Liver (tissue), 9 donors: ENCODE data around the gene ZFP1. TPM values are rescaled to one million over a fixed set of nuclear protein-coding genes. Genes with fewer than 3 reads are reported as not detected.

Source experiments
- DNase-seq: peaks from one replicate; pipeline ENCODE4 v3.0.0-alpha.2; 2017; ENCODE audit warnings: low spot score
- H3K27ac ChIP-seq, 2 donors: one replicate each; pipeline ENCODE4 v1.7.0; 2013; ENCODE audit warnings: inconsistent platforms in 2 of 2, low read length in 2 of 2, control low read depth in 1 of 2, low read depth in 1 of 2, mild to moderate bottlenecking in 1 of 2
- H3K27me3 ChIP-seq, 4 donors: one replicate each; pipeline versions ENCODE4 v1.6.1 to v1.7.0; 2013; ENCODE audit warnings: low read length in 3 of 4, inconsistent platforms in 1 of 4, mild to moderate bottlenecking in 1 of 4, moderate library complexity in 1 of 4; ENCODE audit not compliant: control insufficient read depth in 4 of 4, insufficient read depth in 4 of 4
- H3K36me3 ChIP-seq, 4 donors: one replicate each; pipeline versions ENCODE4 v1.6.1 to v1.7.0; 2013; ENCODE audit warnings: low read length in 3 of 4, mild to moderate bottlenecking in 3 of 4, low read depth in 1 of 4, moderate library complexity in 1 of 4; ENCODE audit not compliant: control insufficient read depth in 4 of 4, insufficient read depth in 3 of 4
- H3K4me1 ChIP-seq, 4 donors: one replicate each; pipeline versions ENCODE4 v1.6.1 to v1.7.0; 2013; ENCODE audit warnings: low read length in 3 of 4, mild to moderate bottlenecking in 3 of 4, moderate library complexity in 1 of 4; ENCODE audit not compliant: control insufficient read depth in 4 of 4, insufficient read depth in 4 of 4
- H3K4me3 ChIP-seq, 3 donors: one replicate each; pipeline versions ENCODE4 v1.6.1 to v1.7.0; 2013; ENCODE audit warnings: low read length in 3 of 3, control low read depth in 1 of 3, low read depth in 1 of 3, mild to moderate bottlenecking in 1 of 3
- H3K9ac ChIP-seq, 2 donors: one replicate each; pipeline ENCODE4 v1.7.0; 2013; ENCODE audit warnings: low read length in 2 of 2, mild to moderate bottlenecking in 2 of 2, moderate library complexity in 2 of 2, control low read depth in 1 of 2, low read depth in 1 of 2
- H3K9me3 ChIP-seq, 4 donors: one replicate each; pipeline versions ENCODE4 v1.6.1 to v1.7.0; 2013; ENCODE audit warnings: low read length in 3 of 4; ENCODE audit not compliant: control insufficient read depth in 4 of 4
- ATF3 ChIP-seq: IDR thresholded peaks from 2 replicates; pipeline ENCODE4 v1.6.1; 2016; ENCODE audit warnings: antibody characterized with exemption
- CTCF ChIP-seq: fragments of 150-350 bp; IDR thresholded peaks from 2 replicates; pipeline ENCODE4 v1.5.1; 2017; ENCODE audit warnings: improper control_type of control experiment, low read depth, low read length; ENCODE audit not compliant: missing input control
- EGR1 ChIP-seq, 2 donors: IDR thresholded peaks; 2 replicates each; pipeline ENCODE4 v1.6.1; 2016 to 2018; ENCODE audit warnings: antibody characterized with exemption in 2 of 2, low read depth in 2 of 2
- FOXA1 ChIP-seq: IDR thresholded peaks from 2 replicates; pipeline ENCODE4 v1.6.1; 2016; ENCODE audit warnings: antibody characterized with exemption
- FOXA2 ChIP-seq: IDR thresholded peaks from 2 replicates; pipeline ENCODE4 v1.6.1; 2016; ENCODE audit warnings: antibody characterized with exemption
- GABPA ChIP-seq, 2 donors: IDR thresholded peaks in 1 of 2; conservative IDR thresholded peaks in 1 of 2; 2 replicates each; pipeline ENCODE4 v1.6.1; 2016; ENCODE audit warnings: antibody characterized with exemption in 2 of 2, mild to moderate bottlenecking in 1 of 2, moderate library complexity in 1 of 2
- HNF4A ChIP-seq, 2 donors: conservative IDR thresholded peaks; 2 replicates each; pipeline ENCODE4 v1.6.1; 2016; ENCODE audit warnings: antibody characterized with exemption in 2 of 2, mild to moderate bottlenecking in 2 of 2
- HNF4G ChIP-seq: IDR thresholded peaks from 2 replicates; pipeline ENCODE4 v1.6.1; 2016; ENCODE audit warnings: antibody characterized with exemption
- JUND ChIP-seq, 2 donors: IDR thresholded peaks; 2 replicates each; pipeline ENCODE4 v1.6.1; 2016; ENCODE audit warnings: antibody characterized with exemption in 2 of 2
- RAD21 ChIP-seq, 2 donors: IDR thresholded peaks; 2 replicates each; pipeline ENCODE4 v1.6.1; 2016; ENCODE audit warnings: antibody characterized with exemption in 2 of 2, mild to moderate bottlenecking in 2 of 2
- REST ChIP-seq: IDR thresholded peaks from 2 replicates; pipeline ENCODE4 v1.6.1; 2016; ENCODE audit warnings: antibody characterized with exemption, mild to moderate bottlenecking
- RXRA ChIP-seq, 2 donors: IDR thresholded peaks; 2 replicates each; pipeline ENCODE4 v1.6.1; 2017 to 2018; ENCODE audit warnings: antibody characterized with exemption in 2 of 2, mild to moderate bottlenecking in 1 of 2
- SP1 ChIP-seq: IDR thresholded peaks from 2 replicates; pipeline ENCODE4 v1.6.1; 2018; ENCODE audit warnings: antibody characterized with exemption, mild to moderate bottlenecking
- TAF1 ChIP-seq: conservative IDR thresholded peaks from 2 replicates; pipeline ENCODE4 v1.6.1; 2016; ENCODE audit warnings: antibody characterized with exemption, mild to moderate bottlenecking
- YY1 ChIP-seq: IDR thresholded peaks from 2 replicates; pipeline ENCODE4 v1.6.1; 2016; ENCODE audit warnings: antibody characterized with exemption, mild to moderate bottlenecking
- ZBTB33 ChIP-seq: IDR thresholded peaks from 2 replicates; pipeline ENCODE4 v1.6.1; 2016; ENCODE audit warnings: antibody characterized with exemption
- WGBS: extraction: QIAGEN DNeasy Blood & Tissue Kit; methylation state at CpG from one replicate; pipeline ENCODE4 v1.1.7; 2013; 5-methylcytosine and 5-hydroxymethylcytosine counted together
- polyA plus RNA-seq, 2 donors: library from polyadenylated mRNA; stranded (reverse) in 1 of 2; unstranded in 1 of 2; fragments of 200-250 nt in 1 of 2; fragments of >200 nt in 1 of 2; fragmentation: Nextera tagmentation in 1 of 2; extraction: Ambion mirVana in 1 of 2; gene quantifications; one replicate each; pipeline versions ENCODE4 v1.2.1 to v1.2.3, GENCODE V29; 2013 to 2015
- total RNA-seq, 2 donors: library from RNA; depleted of rRNA; stranded (reverse); fragments of >200 nt; gene quantifications; one replicate each; pipeline ENCODE4 v1.2.3, GENCODE V29; 2014
- donor health status: healthy.
- donor health status: healthy.
- donor health status: healthy.
- donor health status: healthy.
- donor health status: healthy.

The ZFP1 gene
- total and polyA plus RNA-seq, 4 donors: 3.8 to 8.5 (median 6.0) TPM

GRCh38 chr16:75193730-75194444 lies 45.6 kb downstream of the ZFP1 start:
- no peaks in the 10 kb centered on the region for H3K4me1 ChIP-seq
- H3K36me3 ChIP-seq: no peaks in the 10 kb centered on the region
- H3K9ac ChIP-seq: no peak overlapping the region
- DNase-seq: no peak
- H3K27ac ChIP-seq: no peak overlapping the region
- WGBS: 86% methylated on average over 10 of the region's 10 CpGs
- TF ChIP-seq RAD21 (IDR thresholded peaks at IDR 0.05) (no peak), TAF1 (no peak), SP1 (no peak), REST (no peak), JUND (IDR thresholded peaks at IDR 0.05) (no peak), RXRA (IDR thresholded peaks at IDR 0.05) (no peak), EGR1 (IDR thresholded peaks at IDR 0.05; ENCODE audit: low read depth in 2 of 2) (no peak), FOXA2 (no peak), GABPA (IDR thresholded peaks at IDR 0.05 in 1 of 2, conservative IDR thresholded peaks at IDR 0.05 in 1 of 2) (no peak), CTCF (no peak), ZBTB33 (no peak), YY1 (no peak), FOXA1 (no peak), ATF3 (no peak), HNF4A (conservative IDR thresholded peaks at IDR 0.05) (no peak), HNF4G (no peak)
- peaks cover 0 to 4% (median 0%) of the 10 kb centered on the region in 4 donors for H3K27me3 ChIP-seq
- no peaks in the 10 kb centered on the region for H3K9me3 ChIP-seq
- no peak overlapping the region for H3K4me3 ChIP-seq
